Middle frontal gyrus (tissue), 1 donor: ENCODE data around the gene ABL1.

Experiments used
- DNase-seq: peaks from one replicate; pipeline ENCODE4 v3.0.0-alpha.2; 2015; ENCODE audit warnings: low spot score; ENCODE audit errors: extremely low spot score

ABL1 gene

DNA sequence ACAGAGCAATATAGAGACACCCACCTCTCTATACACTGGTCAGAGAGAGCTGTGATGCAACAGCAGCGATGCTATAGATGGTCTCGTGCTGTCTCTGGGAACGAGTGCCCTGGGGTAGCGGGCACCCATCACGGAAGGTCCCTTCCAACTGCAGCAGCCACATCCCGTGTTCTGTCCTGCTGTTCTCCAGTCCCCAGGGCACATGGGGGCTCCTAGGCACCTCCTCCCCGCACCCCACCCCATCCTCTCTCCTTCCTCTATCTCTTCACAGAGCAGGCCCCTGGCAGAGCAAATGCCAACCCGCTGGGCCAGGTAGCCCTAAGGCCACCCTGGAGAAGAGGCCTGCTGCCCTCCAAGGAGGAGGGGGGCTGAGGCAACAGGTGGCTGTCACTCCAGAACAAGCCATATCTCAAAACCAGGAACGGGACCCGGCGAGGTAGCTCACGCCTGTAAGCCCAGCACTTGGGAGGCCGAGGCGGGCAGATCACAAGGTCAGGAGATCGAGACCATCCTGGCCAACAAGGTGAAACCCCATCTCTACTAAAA is 95.8 kb downstream of the ABL1 start:
- DNase-seq = no peak

DNA sequence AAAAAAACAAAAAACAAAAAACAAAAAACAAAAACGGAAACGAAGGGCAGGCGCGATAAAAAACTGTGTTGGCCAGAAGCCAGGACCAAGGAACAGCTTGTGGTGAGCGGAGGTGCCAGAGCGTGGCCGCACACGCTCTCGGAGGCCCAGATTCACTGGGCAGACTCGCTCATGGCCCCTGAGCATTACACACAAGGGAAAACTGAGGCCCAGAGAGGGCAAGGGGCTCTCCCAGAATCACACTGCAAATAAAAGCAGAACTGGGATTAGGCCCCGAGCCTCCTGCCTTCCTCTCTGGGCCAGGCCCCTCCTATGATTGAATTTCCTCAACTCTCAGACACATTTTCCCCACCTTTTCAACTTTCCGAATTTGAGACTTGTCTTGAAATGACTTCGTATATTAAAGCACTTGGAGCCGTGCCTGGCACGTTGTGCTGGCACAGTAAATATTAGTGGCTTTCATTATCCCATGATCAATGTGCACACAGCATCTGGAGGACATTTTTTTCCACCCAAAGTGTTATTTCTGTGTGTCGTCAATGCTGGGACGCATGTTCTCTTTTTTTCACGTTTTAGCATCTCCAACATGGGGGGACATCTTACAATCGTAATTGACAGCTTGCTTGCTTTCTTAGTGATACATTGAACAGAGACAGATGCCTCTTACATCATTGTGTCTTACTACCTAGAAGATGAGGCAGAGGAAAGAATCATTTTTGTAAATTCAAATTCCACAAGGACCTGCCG is 96.6 kb downstream of the ABL1 start:
- no peak for DNase-seq

DNA sequence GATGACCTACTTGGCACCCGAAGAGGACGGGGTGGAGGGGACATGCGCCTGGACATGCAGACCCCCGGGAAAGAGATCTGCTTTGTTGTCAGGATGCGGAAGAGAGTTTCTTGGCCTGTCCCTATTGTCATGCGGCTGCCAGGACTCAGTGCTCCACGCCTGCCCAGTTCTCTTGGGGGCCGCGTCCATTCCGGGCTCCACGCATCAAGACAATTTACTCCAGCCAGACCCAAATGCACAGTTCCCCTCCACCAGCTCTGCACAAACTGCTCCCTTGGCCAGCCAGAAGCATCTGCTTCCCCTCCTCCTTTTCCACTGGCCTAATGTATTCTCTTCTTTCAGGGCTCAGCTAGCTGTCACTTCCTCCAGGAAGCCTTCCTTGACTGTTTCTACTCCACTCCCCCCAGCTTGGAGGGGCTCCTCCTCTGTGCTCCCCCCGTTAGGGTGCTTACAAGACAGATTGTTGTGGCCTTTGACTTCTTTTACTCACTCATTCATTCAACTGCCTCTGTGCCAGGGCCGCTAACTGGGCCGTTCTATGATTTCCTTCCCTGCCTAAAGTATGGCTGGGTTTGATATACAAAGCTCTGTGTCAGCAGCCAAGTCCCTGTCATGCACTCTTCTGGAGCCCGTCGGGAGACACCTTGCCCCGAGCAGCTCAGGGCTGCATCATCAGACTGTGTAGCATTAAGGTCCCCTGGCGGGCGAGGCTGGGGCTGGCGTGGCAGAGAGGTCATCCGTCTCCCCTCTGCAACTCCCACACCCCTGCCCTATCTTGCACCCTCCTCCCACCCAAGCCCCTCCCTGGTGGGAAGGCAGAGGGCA is 97.4 kb downstream of the ABL1 start:
- no peak for DNase-seq

DNA sequence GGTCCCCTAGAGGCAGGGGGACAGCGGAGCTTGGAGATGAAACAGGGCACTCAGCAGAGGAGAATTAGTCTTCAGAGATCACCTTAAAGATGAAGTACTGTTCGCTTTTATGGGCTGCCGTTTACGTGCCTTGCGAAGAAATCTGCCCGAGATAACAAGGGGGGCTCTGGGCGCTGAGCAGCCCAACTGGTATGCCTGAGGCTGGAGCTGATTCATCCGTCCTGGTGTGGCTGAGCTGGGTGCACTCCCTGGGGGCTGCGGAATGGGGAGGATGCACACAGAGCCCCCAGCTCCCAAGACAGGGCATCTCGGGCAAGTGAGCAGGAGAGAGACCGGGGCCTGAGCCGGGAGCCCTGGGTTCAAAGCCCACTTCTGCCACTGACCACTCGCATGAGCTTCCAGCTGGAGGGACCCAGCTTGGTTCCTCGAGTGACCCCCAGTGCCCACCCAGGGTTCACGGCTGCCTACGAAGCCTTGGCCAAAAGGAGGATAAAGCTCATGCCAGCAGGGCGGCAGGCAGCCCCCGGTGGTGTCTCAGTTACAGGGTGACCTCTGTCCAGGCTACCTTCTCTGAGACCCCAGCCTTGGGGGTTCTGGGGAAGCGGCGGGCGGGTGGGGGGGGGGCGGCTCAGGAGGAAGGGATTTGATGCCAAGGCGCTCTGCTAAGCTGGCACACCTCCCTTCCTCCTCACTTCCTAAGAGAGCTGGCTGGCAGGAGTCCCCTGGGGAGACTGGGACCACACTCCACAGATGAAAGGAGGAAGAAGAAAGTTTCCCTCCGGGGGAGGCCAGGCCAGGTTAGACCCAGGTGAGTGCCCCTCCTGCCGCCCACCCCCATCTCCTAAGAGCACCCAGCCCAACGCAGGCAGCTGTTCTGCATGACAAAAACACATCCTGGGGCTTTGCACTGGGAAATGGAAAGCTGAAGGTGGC is 98.3 kb downstream of the ABL1 start:
- DNase-seq = no peak

DNA sequence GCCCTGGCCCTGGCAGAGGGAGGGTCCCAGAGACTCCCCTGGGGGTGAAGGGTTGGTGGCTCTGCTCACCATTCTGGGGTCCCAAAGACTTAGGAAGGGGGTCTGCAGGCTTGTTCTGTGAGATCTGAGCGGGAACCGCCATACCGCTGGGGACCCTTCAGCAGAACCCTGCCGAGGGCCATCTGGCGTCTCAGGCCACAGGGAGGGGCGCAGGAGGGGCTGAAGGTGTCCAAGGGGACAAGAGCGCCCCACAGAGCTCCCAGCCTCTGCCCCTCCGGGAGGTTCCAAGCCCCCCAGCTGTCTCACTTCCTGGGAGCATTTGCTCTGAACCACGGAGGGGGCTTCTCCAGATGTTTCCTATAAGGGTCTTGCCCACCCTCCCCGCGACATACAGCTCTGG is 99.2 kb downstream of the ABL1 start:
- no peak for DNase-seq

DNA sequence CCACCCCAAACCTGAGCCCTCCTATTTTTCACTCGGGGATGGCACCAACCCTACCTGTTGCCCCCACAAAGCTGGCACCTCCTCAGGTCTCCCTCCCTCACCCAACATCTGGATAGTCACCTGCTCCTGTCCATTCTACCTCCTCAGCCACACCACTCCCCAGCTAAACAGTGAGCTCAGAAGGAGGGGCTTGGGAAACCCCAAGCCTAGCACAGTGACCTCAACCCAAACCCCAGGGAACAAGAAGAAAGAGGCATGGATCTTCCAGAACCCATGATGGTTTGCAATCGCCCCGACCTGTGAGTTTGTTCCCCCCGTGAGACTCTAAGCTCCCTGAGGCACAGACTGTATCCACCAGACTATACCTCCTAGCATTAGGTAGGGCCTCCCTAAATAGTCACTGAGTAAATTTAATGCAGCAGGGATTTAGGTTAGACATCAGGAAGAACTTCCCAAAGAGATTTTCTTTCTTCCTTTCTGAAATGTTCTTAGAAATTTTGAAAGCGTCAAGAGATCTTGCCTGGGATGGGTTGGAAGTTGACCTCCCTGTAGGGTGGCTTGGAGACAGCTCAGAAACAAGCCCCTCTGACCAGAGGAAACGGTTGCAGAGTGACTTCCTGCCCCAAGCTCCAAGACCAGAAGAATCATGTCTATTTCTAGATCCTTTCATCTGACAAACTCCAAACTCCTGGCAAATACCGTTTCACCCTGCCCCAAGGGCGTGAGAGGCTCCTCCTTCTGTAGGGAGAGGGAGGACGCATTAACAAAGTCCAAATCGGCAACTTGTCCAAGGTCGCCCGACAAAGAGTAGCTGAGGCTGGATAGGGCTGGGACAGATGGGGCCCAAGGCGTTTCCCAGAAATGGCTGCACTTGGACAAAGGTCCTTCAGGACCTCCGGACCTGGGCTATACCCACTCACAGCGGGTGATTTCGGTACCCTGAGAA is 99.9 kb downstream of the ABL1 start:
- no peak for DNase-seq

DNA sequence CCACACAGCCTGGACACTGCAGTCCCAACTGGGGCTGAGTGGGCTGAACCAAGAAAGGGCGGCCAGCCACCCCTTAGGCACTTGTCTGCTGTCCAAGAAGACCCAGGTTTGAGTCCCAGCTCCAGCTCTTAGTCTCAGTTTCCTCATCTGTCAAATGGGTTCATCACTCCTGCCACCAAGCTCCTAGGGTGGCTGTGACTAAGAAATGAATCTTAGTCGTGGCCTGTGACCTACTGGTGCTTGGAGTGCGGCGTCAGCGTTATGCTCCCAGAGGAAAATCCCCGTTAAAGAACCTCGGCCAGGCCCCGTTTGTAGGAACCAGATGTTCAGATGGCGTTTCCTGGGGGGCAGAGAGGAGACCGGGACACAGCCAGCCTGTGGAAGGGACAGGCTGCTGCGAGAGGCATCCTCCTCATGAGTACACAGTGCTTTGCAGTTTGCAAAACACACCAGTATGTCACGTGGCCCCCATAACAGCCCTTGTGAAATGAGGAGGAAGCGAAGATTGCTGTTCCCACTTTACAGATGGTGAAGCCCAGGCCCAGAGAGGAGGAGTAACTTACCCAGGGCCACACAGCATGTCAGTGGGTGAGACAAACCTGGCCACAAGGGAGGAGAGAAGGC is 100.7 kb downstream of the ABL1 start:
- DNase-seq = no peak

DNA sequence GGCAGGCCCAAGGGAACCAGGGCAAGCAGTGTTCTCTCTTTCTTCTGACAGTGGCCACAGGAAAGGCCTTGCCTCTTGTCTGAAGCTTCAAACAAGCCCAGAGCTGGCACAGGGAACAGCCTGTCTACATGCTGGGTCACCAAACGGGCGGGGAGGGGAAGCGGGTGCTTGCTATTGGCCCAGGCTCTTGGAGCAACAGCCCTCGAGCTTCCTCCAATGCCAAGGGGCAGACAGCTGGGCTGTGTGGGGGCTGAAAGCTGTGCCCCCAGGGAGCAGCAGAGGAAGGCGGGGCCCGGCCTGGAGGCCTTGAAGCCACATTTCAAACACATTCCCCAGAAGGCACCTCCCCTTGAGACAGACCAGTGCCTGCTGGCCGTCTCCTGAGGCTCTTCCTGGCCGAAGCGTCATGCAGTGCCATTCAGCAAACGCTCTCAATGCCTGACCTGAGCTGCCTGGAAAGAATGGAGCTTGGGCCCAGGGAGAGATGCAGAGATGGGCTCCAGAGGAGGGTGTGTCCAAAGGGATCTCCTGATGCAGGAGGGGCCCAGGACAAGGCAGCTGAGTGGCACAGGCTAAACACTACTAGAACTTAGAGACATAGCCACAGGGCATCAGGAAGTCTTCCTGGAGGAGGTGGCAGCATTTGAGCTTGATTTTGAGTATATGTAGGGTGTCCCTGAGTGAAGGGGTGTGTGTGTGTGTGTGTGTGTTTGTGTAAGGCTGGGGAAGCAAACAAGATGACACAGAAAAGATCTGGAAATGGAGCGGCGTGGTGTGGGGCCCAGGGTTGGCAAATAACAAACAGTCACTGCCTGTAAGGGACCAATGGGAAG is 101.4 kb downstream of the ABL1 start:
- DNase-seq = no peak
